MG63 (cell line): Measurements from ENCODE around the gene SDK1. TPM values are rescaled to one million over a fixed set of nuclear protein-coding genes. Genes with fewer than 3 reads are reported as not detected.
"Not testable (repeated sequence)": the region's sequence is repeated elsewhere in the genome, so short reads cannot be mapped to it uniquely, and the experiment has no call there.

Experiments
- DNase-seq: peaks from one replicate; pipeline ENCODE4 v3.0.0-alpha.2; 2020
- H3K27me3 ChIP-seq: fragments of 250-450 bp; sonication (Bioruptor Pico); 2 replicates; pipeline ENCODE4 v1.5.1; 2020; ENCODE audit warnings: mild to moderate bottlenecking, moderate library complexity
- H3K36me3 ChIP-seq: fragments of 250-450 bp; sonication (Bioruptor Pico); 2 replicates; pipeline ENCODE4 v1.5.1; 2020; ENCODE audit warnings: mild to moderate bottlenecking, moderate library complexity
- H3K4me3 ChIP-seq: fragments of 250-450 bp; sonication (Bioruptor Pico); 2 replicates; pipeline ENCODE4 v1.5.1; 2020; ENCODE audit warnings: mild to moderate bottlenecking, moderate library complexity
- H3K9me3 ChIP-seq: fragments of 250-450 bp; sonication (Bioruptor Pico); 2 replicates; pipeline ENCODE4 v1.5.1; 2020; ENCODE audit warnings: mild to moderate bottlenecking, moderate library complexity
- total RNA-seq: library from RNA; depleted of rRNA; stranded (reverse); fragments of >200 nt; shearing (Covaris generic); gene quantifications from 2 replicates; pipeline ENCODE4 v1.2.3, GENCODE V29; 2014; ENCODE audit warnings: low replicate concordance

SDK1 gene
- total RNA-seq, 1 experiment from 2014 or later: 1.1 TPM

DNA sequence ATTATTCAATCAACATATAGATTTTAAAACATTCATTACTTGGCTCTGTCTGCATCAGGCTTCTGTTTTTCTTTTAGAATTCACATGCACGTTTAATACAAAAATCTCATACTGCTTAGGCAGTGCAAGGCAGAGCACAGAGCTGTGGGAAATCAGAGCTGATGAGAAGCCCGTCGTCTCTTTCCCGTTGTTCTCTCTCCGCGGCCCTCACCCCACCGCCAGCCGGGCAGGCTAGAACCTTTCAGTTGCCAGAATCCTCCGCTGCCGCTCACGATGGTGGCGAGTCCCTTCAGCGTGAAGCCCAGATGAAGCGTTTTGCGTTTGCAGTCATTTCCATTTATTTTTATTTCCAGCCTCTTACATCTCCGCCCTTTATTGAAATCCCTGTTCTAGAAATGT is 648.2 kb downstream of the SDK1 start:
- no peak overlapping the region for H3K4me3 ChIP-seq
- no peaks in the 10 kb centered on the region for H3K27me3 ChIP-seq
- no peaks in the 10 kb centered on the region for H3K36me3 ChIP-seq
- DNase-seq: no peak
- no peaks in the 10 kb centered on the region for H3K9me3 ChIP-seq

DNA sequence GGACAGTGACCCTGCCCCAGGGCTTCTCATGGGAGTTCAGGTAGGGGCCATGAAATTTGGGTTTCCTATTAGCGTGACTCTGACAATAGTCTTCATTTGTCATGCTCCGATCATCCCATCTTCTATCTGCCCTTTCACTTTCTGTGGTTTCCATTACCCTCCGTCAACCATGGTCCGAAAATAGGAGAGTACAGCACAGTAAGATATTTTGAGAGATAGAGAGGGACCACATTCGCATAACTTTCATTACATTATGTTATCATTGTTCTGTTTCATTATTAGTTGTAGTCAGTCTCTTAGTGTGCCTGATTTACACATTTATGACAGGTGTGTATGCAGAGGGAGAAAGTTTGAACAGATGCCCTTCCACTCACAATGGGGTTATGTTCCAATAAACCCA is 649.2 kb downstream of the SDK1 start:
- H3K36me3 ChIP-seq: no peaks in the 10 kb centered on the region
- no peaks in the 10 kb centered on the region for H3K9me3 ChIP-seq
- DNase-seq: no peak
- no peaks in the 10 kb centered on the region for H3K27me3 ChIP-seq
- no peak overlapping the region for H3K4me3 ChIP-seq

DNA sequence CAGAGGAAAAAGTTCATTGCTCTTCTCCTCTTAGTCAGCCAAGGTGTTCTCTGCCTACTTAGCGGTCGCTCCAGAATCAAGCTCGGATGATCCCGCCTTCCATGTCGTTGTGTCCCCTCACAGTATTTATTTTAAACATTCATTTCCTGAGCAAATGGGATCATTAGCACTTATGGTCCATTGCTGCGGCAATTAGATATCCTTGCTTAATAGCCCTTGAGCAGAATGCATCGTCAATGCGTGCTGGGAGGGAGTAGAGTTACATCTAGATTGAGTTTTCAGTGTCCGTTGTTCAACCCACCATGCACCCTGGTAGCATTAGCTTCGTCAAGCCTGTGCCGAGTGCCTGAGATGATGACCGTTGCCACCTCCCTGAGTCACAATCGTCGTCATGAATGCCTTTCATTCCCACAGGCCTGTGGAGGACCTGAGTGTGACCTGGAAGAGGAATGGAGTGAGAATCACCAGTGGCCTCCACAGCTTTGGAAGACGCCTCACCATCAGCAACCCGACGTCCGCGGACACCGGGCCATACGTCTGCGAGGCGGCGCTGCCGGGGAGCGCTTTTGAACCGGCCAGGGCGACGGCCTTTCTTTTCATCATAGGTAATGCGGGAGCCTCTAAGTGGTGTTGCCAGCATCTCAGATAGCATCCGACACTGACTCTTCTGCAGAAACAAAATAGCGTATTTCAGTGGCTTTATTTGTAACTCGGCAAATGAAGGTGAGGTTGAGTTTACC is 650.4 kb downstream of the SDK1 start:
- Histone ChIP-seq H3K27me3 (no peaks in the 10 kb centered on the region), H3K9me3 (no peaks in the 10 kb centered on the region), H3K4me3 (no peak overlapping the region), H3K36me3 (no peaks in the 10 kb centered on the region)
- DNase-seq: no peak

DNA sequence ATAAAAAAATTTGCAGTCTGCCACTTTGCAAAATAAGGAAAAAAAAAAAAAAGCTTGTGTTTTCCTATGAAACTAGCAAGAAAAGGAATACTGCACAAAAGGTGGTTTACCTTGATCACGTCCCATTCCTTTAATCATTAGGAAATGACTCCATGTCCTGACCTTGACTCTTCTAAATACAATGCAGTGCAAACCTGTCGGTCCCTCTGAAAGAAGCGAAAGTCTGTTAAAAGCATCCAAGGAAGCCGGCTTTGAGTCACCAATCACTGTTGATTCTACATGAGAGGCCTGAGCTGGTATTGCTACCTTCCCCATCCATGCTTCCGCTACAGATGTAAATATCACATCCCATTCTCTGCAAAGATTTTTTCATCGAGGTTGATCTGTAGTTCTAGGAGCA is 652.1 kb downstream of the SDK1 start:
- H3K4me3 ChIP-seq: no peak overlapping the region
- no peaks in the 10 kb centered on the region for H3K27me3 ChIP-seq
- H3K9me3 ChIP-seq: no peaks in the 10 kb centered on the region
- H3K36me3 ChIP-seq: no peaks in the 10 kb centered on the region
- DNase-seq: no peak

DNA sequence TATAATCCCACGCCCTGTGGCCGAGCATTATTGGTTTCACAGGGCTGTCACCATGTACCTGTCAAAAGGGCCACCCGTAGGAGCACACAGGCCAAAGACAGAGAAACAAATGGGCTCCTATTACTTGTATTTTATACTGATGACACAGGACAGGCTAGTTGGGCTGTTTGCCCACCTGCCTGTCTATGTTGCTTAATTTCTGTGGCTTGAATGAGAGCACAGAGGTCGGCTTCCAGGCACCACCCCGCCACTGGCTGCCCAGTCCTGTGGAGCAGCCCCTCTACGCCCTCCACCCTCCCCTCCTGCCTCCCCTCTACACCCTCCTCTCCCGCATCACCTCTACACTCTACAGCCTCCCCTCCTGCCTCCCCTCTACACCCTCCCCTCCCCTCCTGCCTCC is 652.9 kb downstream of the SDK1 start:
- H3K36me3 ChIP-seq: no peaks in the 10 kb centered on the region
- no peaks in the 10 kb centered on the region for H3K9me3 ChIP-seq
- no peak for DNase-seq
- no peaks in the 10 kb centered on the region for H3K27me3 ChIP-seq
- no peak overlapping the region for H3K4me3 ChIP-seq

DNA sequence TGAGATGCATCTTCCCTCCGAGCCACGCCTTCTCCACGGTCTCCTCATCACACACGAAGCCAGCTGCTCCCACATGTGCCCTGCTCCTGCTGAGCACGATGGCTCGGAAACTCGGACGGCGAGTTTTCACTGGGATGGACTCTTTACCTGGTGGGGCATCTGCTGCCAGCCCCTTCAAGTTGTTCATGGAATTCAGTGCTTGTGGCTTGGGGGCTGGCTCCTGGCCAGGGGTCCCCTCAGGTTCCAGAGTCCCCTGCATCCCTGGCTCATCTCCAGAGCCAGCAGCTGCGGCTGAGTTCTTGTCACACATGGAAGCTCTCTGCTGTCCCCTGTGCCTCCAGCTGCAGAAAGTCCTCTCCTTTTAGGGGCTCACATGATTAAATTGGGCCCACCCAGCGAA is 654.0 kb downstream of the SDK1 start:
- no peaks in the 10 kb centered on the region for H3K27me3 ChIP-seq
- H3K9me3 ChIP-seq: no peaks in the 10 kb centered on the region
- H3K36me3 ChIP-seq: no peaks in the 10 kb centered on the region
- no peak overlapping the region for H3K4me3 ChIP-seq
- no peak for DNase-seq

DNA sequence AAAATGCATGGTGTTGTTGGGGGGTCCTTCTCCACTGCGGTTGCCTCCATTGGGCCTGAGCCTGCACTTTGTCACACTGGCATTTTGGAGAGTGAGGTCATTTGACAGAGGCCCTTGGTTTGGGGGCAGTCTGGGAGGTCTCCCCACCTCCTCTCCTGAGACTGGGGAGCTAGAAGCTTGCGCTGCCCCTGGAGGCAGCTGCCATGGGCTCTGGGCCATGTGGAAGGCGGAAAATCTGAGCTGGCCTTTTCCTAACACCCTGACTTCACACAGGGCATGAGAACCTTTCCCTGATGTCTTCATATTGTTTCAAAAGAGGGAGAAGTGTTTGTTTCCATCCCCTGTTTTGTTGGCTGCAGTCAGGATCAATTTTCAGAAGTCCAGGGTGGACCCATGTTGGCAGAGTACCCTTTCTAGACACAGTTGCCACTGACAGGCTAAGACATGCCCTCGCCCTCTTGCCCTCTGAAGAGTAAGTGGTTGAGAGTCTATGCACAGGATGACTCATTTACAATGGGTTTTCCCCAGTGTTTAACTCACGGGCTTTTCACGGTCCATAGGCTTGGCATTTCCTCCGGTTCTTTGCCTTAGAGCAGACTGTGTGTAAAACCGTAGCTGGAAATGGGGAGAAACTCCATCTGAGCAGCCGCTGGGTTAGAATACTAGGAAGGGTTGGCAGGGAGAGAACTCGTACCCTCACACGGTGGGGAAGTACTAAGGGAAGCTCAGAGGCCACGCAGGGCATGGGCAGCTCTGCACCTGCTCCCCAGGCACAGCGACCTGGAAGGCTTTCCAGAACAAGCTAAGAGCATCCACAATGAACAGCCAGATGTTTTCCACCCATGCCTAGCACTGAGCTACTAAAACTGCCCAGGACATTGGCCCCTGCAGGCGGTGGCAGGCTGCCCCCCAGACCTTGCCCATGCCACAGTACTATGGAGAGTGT is 655.0 kb downstream of the SDK1 start:
- Histone ChIP-seq H3K9me3 (no peaks in the 10 kb centered on the region), H3K27me3 (no peaks in the 10 kb centered on the region), H3K4me3 (no peak overlapping the region), H3K36me3 (no peaks in the 10 kb centered on the region)
- DNase-seq: peak; percentile 84

DNA sequence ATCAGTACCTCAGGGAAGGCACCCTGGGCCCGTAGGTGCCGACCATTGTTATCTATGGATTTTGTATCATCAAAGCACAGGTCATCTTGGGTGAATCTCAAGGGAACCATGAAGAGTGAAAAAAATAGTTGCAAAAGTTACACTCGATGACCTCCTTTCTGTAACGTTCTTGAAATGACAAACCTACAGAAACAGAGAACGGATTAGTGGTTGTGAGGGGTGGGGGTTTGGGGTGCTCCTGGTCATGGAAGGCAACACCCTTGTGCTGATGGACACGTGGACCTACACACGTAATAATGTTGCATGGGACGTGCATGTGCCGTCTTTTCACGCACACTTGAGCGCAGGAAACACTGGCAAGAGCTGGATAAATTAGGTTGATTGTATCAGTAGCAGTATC is 655.9 kb downstream of the SDK1 start:
- Histone ChIP-seq H3K27me3 (no peaks in the 10 kb centered on the region), H3K36me3 (no peaks in the 10 kb centered on the region), H3K4me3 (no peak overlapping the region), H3K9me3 (no peaks in the 10 kb centered on the region)
- no peak for DNase-seq

DNA sequence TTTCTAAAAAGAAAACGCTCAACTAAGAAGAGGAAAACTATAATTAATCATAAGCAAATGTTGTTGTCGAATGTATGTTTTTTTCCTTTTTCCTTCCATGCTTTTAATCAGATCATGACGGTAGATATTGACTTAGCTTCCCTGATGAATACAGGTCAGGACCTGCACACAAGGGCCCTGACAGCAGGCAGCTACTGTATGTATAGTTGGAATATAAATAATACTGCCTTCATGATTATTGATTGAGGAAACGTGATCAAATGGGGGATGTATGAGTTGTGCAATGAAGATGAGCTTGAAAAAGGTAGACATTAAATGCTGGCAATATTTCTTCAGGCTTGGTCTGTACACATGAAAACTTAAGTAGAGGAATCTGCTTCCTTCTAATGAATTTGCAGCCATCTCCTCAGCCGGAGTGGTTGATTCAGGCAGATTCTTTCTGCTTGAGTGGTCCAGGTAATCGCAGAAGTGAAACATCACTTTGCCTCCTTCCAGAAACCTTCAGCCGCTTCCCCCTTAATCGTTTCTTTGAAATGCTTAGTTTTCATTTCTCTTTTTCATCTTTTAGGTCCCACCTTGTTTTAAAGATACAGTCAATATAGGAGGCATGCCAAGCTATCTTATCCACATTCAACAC is 656.5 kb downstream of the SDK1 start:
- Histone ChIP-seq H3K27me3 (no peaks in the 10 kb centered on the region), H3K36me3 (no peaks in the 10 kb centered on the region), H3K4me3 (no peak overlapping the region), H3K9me3 (no peaks in the 10 kb centered on the region)
- DNase-seq: no peak

DNA sequence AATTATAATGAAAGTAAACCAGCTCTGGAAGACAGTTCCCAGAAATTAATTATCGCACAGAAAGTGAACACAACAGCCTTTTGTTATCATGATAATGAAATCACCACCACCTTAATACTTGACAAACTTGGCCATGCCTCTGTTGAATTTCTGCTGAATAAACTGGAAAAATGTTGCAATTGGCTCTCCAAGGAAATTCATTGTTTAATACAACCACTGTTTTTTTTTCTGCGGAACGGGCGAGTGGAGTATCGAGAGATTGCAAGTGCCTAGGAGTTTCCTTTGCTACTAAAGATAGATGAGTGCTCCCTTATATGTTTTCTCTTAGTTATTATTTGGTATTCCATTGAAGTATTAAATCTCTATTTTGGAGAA is 657.0 kb downstream of the SDK1 start:
- no peak for DNase-seq
- Histone ChIP-seq H3K27me3 (no peaks in the 10 kb centered on the region), H3K4me3 (no peak overlapping the region), H3K9me3 (no peaks in the 10 kb centered on the region), H3K36me3 (no peaks in the 10 kb centered on the region)

DNA sequence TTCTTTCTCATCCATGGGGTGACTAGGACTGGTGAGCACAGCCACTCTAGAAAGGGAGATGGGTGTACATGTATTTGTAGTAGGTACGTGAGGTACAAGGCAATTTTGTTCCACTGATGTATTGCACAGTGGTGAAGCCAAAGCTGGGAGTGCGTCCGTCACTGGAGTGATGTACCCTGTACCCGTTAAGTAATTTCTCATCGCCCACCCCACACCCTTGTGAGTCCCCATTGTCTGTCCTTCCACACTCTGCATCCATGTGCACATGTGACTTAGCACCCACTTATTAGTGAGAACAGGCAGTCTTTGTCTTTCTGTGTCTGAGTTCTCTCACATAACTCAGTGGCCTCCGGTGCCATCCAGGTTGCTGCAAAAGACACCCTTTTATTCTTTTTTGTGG is 658.3 kb downstream of the SDK1 start:
- Histone ChIP-seq H3K4me3 (no peak overlapping the region), H3K9me3 (no peaks in the 10 kb centered on the region)

DNA sequence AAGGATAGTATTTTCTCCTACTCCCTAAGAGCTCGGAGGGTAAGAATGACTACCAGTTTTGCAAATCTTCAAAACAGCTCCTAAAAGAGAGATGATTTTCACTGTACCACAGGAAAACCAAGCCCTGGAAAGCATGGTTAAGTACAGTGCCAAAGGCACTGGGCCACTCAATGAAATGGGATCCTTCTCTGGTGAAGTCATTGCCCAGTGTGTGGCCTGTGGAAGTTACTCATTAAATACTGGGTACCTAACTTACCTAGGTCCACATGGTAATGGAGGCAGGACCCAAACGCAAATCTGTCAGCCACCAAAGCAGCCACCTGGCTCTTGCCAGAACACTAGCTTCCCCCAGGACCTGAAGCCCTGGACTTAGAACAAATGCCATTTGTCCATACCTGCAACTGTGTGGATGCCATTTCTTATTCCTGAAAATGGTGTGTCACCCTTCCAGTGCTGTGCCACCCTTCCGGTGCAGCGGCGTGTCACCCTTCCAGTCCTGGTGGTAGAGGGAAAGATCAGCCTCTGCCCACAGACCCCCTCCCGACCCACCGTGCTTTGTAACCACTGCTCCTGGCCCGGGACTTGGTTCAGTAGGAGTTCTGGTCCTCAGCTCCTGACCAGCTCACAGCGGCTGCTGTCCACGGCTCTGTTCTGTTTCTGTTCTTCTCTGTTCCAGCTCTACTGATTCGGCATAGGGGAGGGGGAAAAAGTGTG is 659.2 kb downstream of the SDK1 start:
- no peak overlapping the region for H3K4me3 ChIP-seq
- peak; percentile 28 for DNase-seq
- no peaks in the 10 kb centered on the region for H3K36me3 ChIP-seq
- no peaks in the 10 kb centered on the region for H3K9me3 ChIP-seq
- H3K27me3 ChIP-seq: no peaks in the 10 kb centered on the region

More for the DNA sequence above, 658.3 kb downstream of the SDK1 start:
- no peaks in the 10 kb centered on the region for H3K27me3 ChIP-seq
- no peak for DNase-seq
- no peaks in the 10 kb centered on the region for H3K36me3 ChIP-seq

DNA sequence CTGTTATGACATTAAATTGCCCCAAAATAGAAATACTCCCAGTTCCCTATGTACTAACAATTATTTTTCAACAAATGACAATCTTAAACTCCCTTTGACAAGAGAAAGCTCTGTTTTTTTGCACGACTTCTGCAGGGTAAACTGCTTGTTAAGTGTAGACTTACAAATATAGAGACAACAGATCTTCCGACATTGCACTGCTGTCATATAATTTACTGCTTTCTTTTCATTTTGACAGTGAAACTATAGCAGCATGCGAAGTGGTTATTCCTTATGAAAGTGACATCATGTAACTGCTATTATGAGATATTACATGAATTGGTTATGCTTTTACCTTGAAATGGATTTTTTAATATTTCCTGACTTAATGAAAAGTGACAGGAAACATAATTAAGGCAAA is 659.9 kb downstream of the SDK1 start:
- Histone ChIP-seq H3K4me3 (no peak overlapping the region), H3K27me3 (no peaks in the 10 kb centered on the region), H3K9me3 (no peaks in the 10 kb centered on the region), H3K36me3 (no peaks in the 10 kb centered on the region)
- no peak for DNase-seq

DNA sequence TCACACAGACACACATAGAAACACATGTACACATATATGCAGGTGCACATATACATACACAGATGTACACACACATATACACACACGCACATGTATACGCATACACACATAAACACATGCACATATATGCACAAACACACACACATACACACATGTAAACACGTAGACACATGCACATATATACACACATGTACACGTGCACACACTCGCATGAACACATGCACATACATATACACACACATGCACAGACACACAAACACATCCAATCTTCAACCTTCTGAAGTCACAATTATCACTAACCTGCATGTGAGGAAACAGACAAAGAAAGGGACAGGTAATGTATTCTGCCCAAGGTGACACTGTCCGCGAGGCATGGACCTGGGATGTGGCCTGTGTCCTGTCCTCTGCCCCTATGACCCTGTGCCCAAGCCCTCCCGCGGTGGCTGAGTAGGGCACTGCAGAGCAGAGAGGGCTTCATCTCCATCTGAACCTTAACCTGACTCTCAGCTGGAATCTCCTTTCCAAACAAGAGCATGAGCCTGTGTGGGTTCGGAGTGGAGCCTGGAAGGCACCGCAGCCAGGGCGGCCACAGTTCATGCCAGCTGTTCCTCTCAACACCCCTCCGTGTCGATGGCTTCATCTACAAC is 660.9 kb downstream of the SDK1 start:
- no peak for DNase-seq
- Histone ChIP-seq H3K36me3 (no peaks in the 10 kb centered on the region), H3K27me3 (no peaks in the 10 kb centered on the region), H3K4me3 (no peak overlapping the region), H3K9me3 (no peaks in the 10 kb centered on the region)

DNA sequence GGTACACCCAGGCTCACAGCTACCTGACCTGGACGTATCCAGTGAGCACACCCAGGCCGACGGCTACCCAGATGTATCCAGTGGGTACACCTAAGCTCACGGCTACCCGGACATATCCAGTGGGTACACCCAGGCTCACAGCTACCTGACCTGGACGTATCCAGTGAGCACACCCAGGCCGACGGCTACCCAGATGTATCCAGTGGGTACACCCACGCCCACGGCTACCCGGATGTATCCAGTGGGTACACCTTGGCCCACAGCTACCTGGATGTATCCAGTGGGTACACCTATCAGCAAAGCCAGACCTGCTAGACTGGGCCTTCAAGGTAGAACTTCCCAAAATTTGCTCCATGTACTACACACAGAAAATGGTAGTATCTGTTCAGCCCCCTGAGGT is 662.7 kb downstream of the SDK1 start:
- H3K36me3 ChIP-seq, H3K27me3 ChIP-seq, H3K4me3 ChIP-seq, H3K9me3 ChIP-seq, DNase-seq: not testable (repeated sequence)

DNA sequence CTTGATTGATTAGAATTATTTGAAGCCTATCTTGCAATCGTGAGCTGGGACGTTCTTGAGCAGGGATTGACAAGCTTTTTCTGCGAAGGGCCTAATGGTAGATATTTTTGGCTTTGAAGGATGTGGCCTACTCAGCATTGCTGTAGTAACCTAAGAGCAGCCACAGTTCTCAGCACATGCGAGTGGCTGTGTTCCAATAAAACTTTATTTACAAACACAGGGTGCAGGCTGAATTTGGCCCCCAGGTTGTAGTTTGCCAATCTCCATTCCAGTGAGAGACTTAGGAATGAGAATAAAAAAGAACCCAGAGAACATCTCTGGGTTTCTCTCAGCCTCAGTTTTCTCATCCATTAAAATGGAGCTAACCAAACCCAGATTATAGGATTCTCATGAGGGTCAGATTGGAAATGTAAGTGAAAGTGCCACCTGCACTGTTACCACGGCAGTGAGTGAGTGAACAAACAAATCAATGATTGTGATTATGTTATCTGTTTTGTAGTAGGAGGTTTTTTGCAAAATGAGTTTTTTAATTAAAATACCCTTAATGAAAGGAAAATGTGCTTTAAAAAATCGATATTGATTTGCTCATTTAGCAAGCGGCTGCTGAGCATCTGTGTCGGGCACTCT is 664.0 kb downstream of the SDK1 start:
- Histone ChIP-seq H3K36me3 (no peaks in the 10 kb centered on the region), H3K9me3 (no peaks in the 10 kb centered on the region), H3K4me3 (no peak overlapping the region), H3K27me3 (no peaks in the 10 kb centered on the region; the same call in 1 of the 2 replicates)
- no peak for DNase-seq
